Mammary epithelial cell (primary cell): Measurements from ENCODE around the gene YY1AP1.
"Not testable (repeated sequence)": the region's sequence is repeated elsewhere in the genome, so short reads cannot be mapped to it uniquely, and the experiment has no call there.

Experiments
- CTCF ChIP-seq, 2 donors: IDR thresholded peaks in 1 of 2; conservative IDR thresholded peaks in 1 of 2; 2 replicates each; pipeline ENCODE4 v1.5.1; 2011 to 2012; ENCODE audit warnings: inconsistent platforms in 2 of 2, low read length in 2 of 2, mild to moderate bottlenecking in 2 of 2, control low read depth in 1 of 2, low read depth in 1 of 2; ENCODE audit not compliant: insufficient read depth in 1 of 2; ENCODE audit errors: extremely low read depth in 1 of 2
- EZH2 ChIP-seq: IDR thresholded peaks from 2 replicates; pipeline ENCODE4 v1.6.1; 2012; ENCODE audit warnings: low read length, inconsistent platforms, borderline replicate concordance

- TF ChIP-seq CTCF (conservative IDR thresholded peaks at IDR 0.05 in 1 of 2, IDR thresholded peaks at IDR 0.05 in 1 of 2; ENCODE audit: extremely low read depth in 1 of 2, insufficient read depth in 1 of 2, low read depth in 1 of 2, low read length in 2 of 2); EZH2: not testable (repeated sequence)
These were observed 10.5 kb upstream of the YY1AP1 start for GRCh38 chr1:155699062-155699461.
